ENCODE results near the gene RAI2. TPM values are rescaled to one million over a fixed set of nuclear protein-coding genes. Genes with fewer than 3 reads are reported as not detected.

RAI2 gene
- total RNA-seq, 1 donor from 2014 or later, result 19.1 TPM

Other genes starting within 250 kb of the RAI2 start
- 6.7 TPM for gene SCML1, start 123.8 kb downstream of the RAI2 start, total RNA-seq